HepG2 (cell line): Measurements from ENCODE around the gene PYGO2. TPM values are rescaled to one million over a fixed set of nuclear protein-coding genes. Genes with fewer than 3 reads are reported as not detected.

Source experiments
- AFF4 ChIP-seq: sonication (generic); formaldehyde crosslinking; IDR thresholded peaks from 2 replicates; pipeline ENCODE4 v1.4.0; 2020; ENCODE audit warnings: missing genetic modification reagents
- CCAR2 ChIP-seq: fragments of 200-400 bp; formaldehyde crosslinking; optimal IDR thresholded peaks from 2 replicates; pipeline ENCODE3; 2018; ENCODE audit warnings: low read depth, mild to moderate bottlenecking, low read length, moderate library complexity
- ISL2 ChIP-seq: sonication (generic); formaldehyde crosslinking; IDR thresholded peaks from 2 replicates; pipeline ENCODE4 v1.5.0; 2020; ENCODE audit warnings: missing genetic modification reagents
- KDM5B ChIP-seq: sonication (generic); formaldehyde crosslinking; IDR thresholded peaks from 2 replicates; pipeline ENCODE4 v1.4.0; 2020; ENCODE audit warnings: missing genetic modification reagents, mild to moderate bottlenecking, borderline replicate concordance
- RAD21 ChIP-seq: fragments of 450-650 bp; formaldehyde crosslinking; IDR thresholded peaks from 2 replicates; pipeline ENCODE4 v1.5.0; 2020; ENCODE audit warnings: mild to moderate bottlenecking
- RBFOX2 ChIP-seq: fragments of 200-400 bp; formaldehyde crosslinking; IDR thresholded peaks from 2 replicates; pipeline ENCODE4 v1.6.1; 2017; ENCODE audit warnings: low read depth, mild to moderate bottlenecking, low read length
- SALL1 ChIP-seq: sonication (generic); formaldehyde crosslinking; IDR thresholded peaks from 2 replicates; pipeline ENCODE4 v1.8.0; 2022; ENCODE audit warnings: mild to moderate bottlenecking, missing genetic modification reagents
- TOPORS ChIP-seq: sonication (generic); formaldehyde crosslinking; IDR thresholded peaks from 2 replicates; pipeline ENCODE4 v1.8.0; 2023; ENCODE audit warnings: mild to moderate bottlenecking, missing genetic modification reagents
- TSC22D2 ChIP-seq: sonication (generic); formaldehyde crosslinking; IDR thresholded peaks from 2 replicates; pipeline ENCODE4 v1.5.1; 2020; ENCODE audit warnings: missing genetic modification reagents, mild to moderate bottlenecking, borderline replicate concordance
- ZMYM2 ChIP-seq: sonication (generic); formaldehyde crosslinking; IDR thresholded peaks from 2 replicates; pipeline ENCODE4 v1.8.0; 2022; ENCODE audit warnings: mild to moderate bottlenecking, missing genetic modification reagents
- ZNF17 ChIP-seq: sonication (generic); formaldehyde crosslinking; IDR thresholded peaks from 2 replicates; pipeline ENCODE4 v1.5.0; 2020; ENCODE audit warnings: mild to moderate bottlenecking, missing genetic modification reagents
- ZNF3 ChIP-seq: IDR thresholded peaks from 2 replicates; pipeline ENCODE4 v1.7.0; 2017; ENCODE audit warnings: inconsistent platforms
- ZNF556 ChIP-seq: sonication (generic); formaldehyde crosslinking; IDR thresholded peaks from 2 replicates; pipeline ENCODE4 v1.4.0; 2020; ENCODE audit warnings: mild to moderate bottlenecking, missing genetic modification reagents, borderline replicate concordance
- ZNF605 ChIP-seq: sonication (generic); formaldehyde crosslinking; IDR thresholded peaks from 2 replicates; pipeline ENCODE4 v1.8.0; 2022; ENCODE audit warnings: mild to moderate bottlenecking, missing genetic modification reagents
- ZNF784 ChIP-seq: sonication (generic); formaldehyde crosslinking; IDR thresholded peaks from 2 replicates; pipeline ENCODE4 v1.5.1; 2020; ENCODE audit warnings: missing genetic modification reagents, mild to moderate bottlenecking, borderline replicate concordance
- polyA plus RNA-seq, 8 experiments: library from polyadenylated mRNA; depleted of rRNA in 3 of 8; stranded (reverse) in 7 of 8; unstranded in 1 of 8; fragments of >200 nt; fragmentation: Illumina TruSeq in 4 of 8; extraction: Trizol in 4 of 8; gene quantifications; 2 replicates each; pipeline versions ENCODE4 v1.2.1 to v1.2.3, GENCODE V29; 2011 to 2016; ENCODE audit warnings: low read depth in 4 of 8, missing spikeins in 1 of 8, mixed read lengths in 1 of 8; ENCODE audit not compliant: insufficient read depth in 1 of 8
- total RNA-seq, 5 experiments: library from RNA; depleted of rRNA; stranded (reverse); fragments of >200 nt; fragmentation: Illumina TruSeq; extraction: Trizol; gene quantifications; 2 replicates each; pipeline ENCODE4 v1.2.3, GENCODE V29; 2016; ENCODE audit warnings: low read depth in 1 of 5
- TF ChIP-seq, protein P1 (sequence below): sonication (generic); formaldehyde crosslinking; IDR thresholded peaks from 2 replicates; pipeline ENCODE4 v1.5.0; 2020; ENCODE audit warnings: mild to moderate bottlenecking, missing genetic modification reagents
- TF ChIP-seq, protein P2 (sequence below): sonication (generic); formaldehyde crosslinking; IDR thresholded peaks from 2 replicates; pipeline ENCODE4 v1.5.0; 2020; ENCODE audit warnings: mild to moderate bottlenecking, missing genetic modification reagents, borderline replicate concordance
- TF ChIP-seq, protein P3 (sequence below): sonication (generic); formaldehyde crosslinking; IDR thresholded peaks from 2 replicates; pipeline ENCODE4 v1.4.0; 2020; ENCODE audit warnings: missing genetic modification reagents

Gene PYGO2
- total and polyA plus RNA-seq, 2 of the 13 experiments (the other 11 are each of a cell fraction or from before 2014, with no cell fraction given) = 20.3 to 21.8 TPM

DNA sequence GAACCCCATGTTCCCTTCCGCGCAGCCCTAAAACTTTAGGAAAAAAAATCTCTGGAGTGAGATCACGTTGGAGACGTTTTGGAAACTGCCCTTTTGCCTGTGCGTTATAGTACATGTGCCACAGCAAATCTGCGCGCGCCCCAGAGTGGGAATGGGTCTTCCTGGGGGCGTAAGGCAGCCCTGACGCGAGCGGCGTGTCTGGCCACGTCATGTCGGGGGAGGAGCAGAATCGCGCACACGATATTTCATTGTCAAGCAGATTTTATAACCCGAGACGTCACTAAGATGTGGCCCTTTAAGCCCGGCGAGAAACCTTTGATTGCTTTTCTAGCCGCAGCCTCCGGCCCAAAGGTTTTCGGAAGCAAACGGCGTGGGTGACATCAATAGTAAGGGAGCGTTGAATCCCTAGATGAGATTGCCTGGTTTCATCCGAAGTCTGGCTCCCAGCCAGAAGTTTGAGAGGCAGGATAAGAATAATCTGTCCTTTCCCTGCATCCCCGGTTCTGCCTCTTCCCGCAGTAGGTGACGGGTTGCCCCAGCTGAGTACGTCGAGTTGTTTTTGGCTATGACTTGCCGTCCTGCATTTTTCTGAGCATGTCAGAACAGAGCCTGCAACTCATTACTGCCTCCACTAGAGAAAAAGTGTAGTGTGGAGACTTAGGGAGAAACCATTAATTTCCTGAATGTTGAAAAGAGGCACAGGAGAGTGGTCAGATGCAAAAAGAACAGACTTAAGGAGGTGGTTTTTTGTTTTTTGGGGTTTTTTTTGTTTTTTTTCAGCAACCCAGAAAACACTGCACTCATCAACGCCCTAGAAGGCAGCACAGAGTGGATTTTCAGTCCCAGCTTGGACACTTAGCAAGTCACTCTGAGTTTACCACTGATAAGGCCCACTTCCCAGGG is 24.2 kb downstream of the PYGO2 start (continued):
- TF ChIP-seq AFF4 (CRISPR knock-in tag) = no peak
- no peak for TF ChIP-seq ZMYM2 (CRISPR knock-in tag)
- no peak for TF ChIP-seq ZNF17
- no peak for TF ChIP-seq ISL2 (CRISPR knock-in tag)
- TF ChIP-seq RBFOX2 = no peak
- no peak for TF ChIP-seq ZNF605 (CRISPR knock-in tag)
- TF ChIP-seq CCAR2 = no peak
- TF ChIP-seq, protein P1, sequence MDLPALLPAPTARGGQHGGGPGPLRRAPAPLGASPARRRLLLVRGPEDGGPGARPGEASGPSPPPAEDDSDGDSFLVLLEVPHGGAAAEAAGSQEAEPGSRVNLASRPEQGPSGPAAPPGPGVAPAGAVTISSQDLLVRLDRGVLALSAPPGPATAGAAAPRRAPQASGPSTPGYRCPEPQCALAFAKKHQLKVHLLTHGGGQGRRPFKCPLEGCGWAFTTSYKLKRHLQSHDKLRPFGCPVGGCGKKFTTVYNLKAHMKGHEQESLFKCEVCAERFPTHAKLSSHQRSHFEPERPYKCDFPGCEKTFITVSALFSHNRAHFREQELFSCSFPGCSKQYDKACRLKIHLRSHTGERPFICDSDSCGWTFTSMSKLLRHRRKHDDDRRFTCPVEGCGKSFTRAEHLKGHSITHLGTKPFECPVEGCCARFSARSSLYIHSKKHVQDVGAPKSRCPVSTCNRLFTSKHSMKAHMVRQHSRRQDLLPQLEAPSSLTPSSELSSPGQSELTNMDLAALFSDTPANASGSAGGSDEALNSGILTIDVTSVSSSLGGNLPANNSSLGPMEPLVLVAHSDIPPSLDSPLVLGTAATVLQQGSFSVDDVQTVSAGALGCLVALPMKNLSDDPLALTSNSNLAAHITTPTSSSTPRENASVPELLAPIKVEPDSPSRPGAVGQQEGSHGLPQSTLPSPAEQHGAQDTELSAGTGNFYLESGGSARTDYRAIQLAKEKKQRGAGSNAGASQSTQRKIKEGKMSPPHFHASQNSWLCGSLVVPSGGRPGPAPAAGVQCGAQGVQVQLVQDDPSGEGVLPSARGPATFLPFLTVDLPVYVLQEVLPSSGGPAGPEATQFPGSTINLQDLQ (CRISPR knock-in tag) = no peak
- TF ChIP-seq RAD21 (CRISPR knock-in tag) = no peak
- TF ChIP-seq, protein P2, sequence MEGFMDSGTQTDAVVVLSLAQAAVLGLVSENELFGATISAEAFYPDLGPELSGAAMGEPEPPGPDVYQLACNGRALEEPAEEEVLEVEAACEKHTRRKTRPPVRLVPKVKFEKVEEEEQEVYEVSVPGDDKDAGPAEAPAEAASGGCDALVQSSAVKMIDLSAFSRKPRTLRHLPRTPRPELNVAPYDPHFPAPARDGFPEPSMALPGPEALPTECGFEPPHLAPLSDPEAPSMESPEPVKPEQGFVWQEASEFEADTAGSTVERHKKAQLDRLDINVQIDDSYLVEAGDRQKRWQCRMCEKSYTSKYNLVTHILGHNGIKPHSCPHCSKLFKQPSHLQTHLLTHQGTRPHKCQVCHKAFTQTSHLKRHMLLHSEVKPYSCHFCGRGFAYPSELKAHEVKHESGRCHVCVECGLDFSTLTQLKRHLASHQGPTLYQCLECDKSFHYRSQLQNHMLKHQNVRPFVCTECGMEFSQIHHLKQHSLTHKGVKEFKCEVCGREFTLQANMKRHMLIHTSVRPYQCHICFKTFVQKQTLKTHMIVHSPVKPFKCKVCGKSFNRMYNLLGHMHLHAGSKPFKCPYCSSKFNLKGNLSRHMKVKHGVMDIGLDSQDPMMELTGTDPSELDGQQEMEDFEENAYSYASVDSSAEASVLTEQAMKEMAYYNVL (CRISPR knock-in tag) = no peak
- TF ChIP-seq, protein P3, sequence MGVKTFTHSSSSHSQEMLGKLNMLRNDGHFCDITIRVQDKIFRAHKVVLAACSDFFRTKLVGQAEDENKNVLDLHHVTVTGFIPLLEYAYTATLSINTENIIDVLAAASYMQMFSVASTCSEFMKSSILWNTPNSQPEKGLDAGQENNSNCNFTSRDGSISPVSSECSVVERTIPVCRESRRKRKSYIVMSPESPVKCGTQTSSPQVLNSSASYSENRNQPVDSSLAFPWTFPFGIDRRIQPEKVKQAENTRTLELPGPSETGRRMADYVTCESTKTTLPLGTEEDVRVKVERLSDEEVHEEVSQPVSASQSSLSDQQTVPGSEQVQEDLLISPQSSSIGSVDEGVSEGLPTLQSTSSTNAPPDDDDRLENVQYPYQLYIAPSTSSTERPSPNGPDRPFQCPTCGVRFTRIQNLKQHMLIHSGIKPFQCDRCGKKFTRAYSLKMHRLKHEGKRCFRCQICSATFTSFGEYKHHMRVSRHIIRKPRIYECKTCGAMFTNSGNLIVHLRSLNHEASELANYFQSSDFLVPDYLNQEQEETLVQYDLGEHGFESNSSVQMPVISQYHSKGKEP = no peak
- TF ChIP-seq SALL1 (CRISPR knock-in tag) = no peak
- TF ChIP-seq ZNF3 (CRISPR knock-in tag) = no peak
- TF ChIP-seq TOPORS (CRISPR knock-in tag) = no peak
- no peak for TF ChIP-seq KDM5B (CRISPR knock-in tag)
- no peak for TF ChIP-seq TSC22D2 (CRISPR knock-in tag)
- TF ChIP-seq ZNF784 (CRISPR knock-in tag) = no peak
- no peak for TF ChIP-seq ZNF556 (CRISPR knock-in tag)
